Stimulated activated CD8-positive, alpha-beta memory T cell treated with anti-CD3 and anti-CD28 coated beads, Interleukin-4, amount 100 ng/mL, for 4 hours (primary cell): Measurements from ENCODE around the gene FITM2.
"Not testable (repeated sequence)": the region's sequence is repeated elsewhere in the genome, so short reads cannot be mapped to it uniquely, and the experiment has no call there.

Experiments
- DNase-seq, 2 donors: peaks; one replicate each; pipeline ENCODE4 v3.0.0-alpha.2; 2020; ENCODE audit warnings: low read depth in 2 of 2, low spot score in 1 of 2

Gene FITM2

GRCh38 chr20:44334306-44334705, 23.3 kb upstream of the FITM2 start:
- no peak for DNase-seq

- DNase-seq = no peak
These were observed 20.2 kb upstream of the FITM2 start for GRCh38 chr20:44331201-44331600.

GRCh38 chr20:44328428-44328827, 17.4 kb upstream of the FITM2 start:
- DNase-seq = no peak

DNA sequence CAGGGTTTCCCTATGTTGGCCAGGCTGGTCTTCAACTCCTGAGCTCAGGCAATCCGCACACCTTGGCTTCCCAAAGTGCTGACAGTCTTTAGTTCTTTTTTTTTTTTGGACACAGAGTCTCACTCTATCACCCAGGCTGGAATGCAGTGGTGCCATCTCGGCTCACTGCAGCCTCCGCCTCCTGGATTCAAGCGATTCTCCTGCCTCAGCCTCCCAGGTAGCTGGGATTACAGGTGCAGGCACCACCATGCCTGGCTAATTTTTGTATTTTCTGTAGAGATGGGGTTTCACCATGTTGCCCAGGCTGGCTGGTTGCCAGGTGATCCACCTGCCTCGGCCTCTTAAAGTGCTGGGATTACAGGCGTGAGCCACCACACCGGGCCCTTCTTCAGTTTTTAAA, 16.7 kb upstream of the FITM2 start:
- not testable (repeated sequence) for DNase-seq

- DNase-seq = no peak
These were observed 15.6 kb upstream of the FITM2 start for GRCh38 chr20:44326391-44327159.

DNA sequence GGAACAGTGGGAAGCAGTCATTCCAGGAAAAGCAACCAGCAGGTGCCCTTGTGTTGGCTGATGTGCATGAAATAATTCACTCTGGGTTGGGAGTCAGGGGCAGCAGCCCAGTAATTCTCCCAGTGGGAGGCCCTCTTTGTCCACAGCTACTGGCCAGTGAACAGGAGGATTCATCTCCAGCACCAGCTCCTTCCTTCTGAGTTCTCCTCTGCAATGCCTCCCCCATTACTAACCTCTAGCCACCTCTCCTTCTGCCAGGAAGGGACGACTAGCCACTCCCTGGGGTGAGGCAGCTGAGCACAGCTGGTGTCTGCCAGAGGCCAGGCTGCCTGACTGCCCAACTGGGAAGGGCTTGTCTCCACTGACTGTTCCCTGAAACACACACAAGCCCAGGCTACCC, 13.3 kb upstream of the FITM2 start:
- DNase-seq = no peak

- DNase-seq = no peak
These were observed 8.9 kb upstream of the FITM2 start for GRCh38 chr20:44319839-44320422.

- no peak for DNase-seq
These were observed 3.9 kb upstream of the FITM2 start for GRCh38 chr20:44314870-44315269.

GRCh38 chr20:44309763-44310663, 989 bp downstream of the FITM2 start:
- DNase-seq = no peak

DNA sequence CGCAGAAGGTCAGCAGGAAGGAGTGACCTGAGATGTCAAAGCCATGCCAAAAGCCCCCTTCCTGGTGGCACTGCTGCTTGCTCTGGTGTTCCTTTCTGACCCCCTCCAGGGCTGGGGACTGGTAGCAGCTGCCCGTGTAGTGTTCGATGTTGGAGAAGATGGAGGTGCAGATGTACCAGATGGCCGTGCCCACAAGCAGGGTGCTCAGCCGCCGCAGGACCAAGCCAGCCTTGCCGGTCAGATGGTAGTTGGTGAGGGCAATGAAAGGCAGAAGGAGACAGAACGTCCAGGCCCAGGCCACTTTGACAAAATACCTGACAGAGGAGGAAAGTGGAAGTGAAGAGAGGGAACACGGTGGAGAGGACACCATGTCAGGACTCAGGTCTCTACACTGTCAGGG, 4.1 kb downstream of the FITM2 start:
- DNase-seq = no peak

DNA sequence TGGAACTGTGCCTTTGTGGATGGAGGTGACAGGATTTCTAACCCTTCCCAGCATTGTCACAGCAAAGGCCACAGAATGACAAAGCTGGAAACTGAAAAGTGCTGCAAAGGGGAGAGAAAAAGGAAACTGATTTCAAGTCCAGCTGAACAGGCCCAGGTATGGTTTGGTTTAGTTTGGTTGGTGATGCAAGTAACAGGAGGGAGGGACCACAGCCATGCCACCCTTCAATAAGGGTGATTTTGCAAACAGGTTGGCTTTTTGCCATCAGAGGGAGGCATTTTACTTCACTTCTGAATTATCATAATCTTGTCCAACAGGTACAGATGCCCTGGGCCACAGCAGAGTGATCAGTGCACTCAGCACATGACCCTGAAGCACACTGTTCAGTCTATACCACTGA, 6.6 kb downstream of the FITM2 start:
- no peak for DNase-seq

DNA sequence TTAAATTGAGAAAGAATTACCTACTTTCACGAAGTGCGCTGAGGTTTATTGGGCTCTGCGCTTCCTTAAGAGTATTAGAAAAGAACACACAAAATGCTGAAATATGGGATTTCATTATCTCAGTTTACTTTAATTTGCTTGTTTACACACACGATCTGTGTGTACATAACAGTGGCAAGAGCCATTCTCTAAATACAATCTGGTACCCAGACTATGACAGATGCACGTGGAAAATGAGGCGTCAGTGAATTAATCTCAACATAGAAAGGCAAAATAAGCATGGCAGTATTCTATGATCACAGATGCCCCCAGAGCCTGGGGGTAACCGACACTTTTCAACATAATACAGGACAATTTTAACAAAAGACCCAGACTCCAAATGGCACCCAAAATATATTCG, 8.3 kb downstream of the FITM2 start:
- DNase-seq = no peak

GRCh38 chr20:44302026-44302669, 8.9 kb downstream of the FITM2 start:
- DNase-seq = no peak

DNA sequence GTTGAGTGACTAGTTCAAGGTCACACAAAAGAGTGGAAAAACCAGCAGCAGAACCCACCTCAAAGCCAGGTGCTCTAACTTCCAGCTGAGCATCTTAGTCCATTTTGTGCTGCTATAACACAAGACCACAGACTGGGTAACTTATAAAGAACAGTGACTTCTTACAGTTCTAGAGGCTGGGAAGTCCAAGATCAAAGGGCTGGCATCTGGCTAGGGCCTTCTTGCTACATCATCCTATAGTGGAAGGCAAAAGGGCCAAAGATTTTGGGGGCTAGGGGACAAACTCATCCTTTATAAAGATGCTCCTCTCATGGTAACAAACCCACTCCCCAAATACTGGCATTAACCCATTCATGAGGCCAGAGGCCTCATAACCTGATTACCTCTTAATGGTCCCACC, 9.7 kb downstream of the FITM2 start:
- no peak for DNase-seq

- not testable (repeated sequence) for DNase-seq
These were observed 11.9 kb downstream of the FITM2 start for GRCh38 chr20:44299011-44299535.

DNA sequence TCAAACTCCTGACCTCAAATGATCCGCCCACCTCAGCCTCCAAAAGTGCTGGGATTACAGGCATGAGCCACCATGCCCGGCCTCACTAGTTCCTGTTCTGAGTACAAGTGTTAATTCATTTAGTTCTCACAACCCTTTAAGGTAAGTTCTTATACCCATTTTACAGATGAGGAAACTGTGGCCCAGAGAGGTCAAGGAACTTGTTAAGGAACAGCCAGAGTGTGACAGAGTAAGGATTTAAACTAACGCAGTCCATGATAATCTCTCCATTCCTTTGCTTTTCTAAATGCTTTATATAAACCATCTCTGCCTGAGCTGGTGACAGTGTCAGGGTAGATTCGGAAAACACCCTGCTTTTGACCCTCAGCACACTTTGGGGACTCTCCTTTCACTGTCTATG, 13.3 kb downstream of the FITM2 start:
- no peak for DNase-seq

GRCh38 chr20:44296011-44296410, 15.0 kb downstream of the FITM2 start:
- DNase-seq = no peak

- DNase-seq = no peak
These were observed 19.2 kb downstream of the FITM2 start for GRCh38 chr20:44291754-44292153.

GRCh38 chr20:44288252-44288651, 22.8 kb downstream of the FITM2 start:
- no peak for DNase-seq

DNA sequence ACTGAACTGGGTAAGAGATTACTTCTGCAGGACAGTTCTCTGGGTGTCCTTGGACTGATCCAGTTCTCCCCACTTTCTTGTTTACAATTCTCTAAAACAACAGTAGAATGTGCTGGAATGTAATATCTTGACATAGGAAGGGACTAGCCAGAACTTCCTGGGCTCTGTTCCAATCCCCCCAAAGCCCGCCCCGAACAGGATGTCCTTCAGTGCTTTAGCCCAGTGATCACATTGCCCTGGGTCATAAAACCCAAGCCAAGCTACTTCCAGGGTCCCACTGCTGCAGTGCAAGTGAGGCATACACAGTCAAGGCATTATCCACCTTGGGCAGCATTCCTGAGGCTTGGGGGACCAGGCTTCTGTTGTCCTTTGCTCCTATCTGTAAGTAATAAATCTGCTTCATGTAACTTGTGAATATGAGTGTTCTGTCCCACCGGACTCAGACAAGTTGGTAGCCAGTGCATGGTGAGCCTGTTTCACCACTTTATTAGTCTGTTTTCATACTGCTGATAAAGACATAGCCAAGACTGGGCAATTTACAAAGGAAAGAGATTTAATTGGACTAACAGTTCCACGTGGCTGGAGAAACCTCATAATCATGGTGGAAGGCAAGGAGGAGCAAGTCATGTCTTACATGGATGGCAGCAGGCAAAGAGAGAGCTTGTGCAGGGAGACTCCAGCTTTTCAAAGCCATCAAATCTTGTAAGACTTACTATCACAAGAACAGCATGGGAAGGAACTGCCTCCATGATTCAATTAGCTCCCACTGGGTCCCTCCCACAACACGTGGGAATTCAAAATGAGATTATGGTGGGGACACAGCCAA, 23.5 kb downstream of the FITM2 start:
- DNase-seq = no peak
